GM18499 (cell line): ENCODE results near the gene ROPN1B.
"Not testable (repeated sequence)": the region's sequence is repeated elsewhere in the genome, so short reads cannot be mapped to it uniquely, and the experiment has no call there.

Experiments
- ATAC-seq: cut with Tn5 transposase; IDR thresholded peaks from one replicate; pipeline ENCODE4 v1.9.1; 2021; ENCODE audit warnings: moderate number of reproducible peaks; ENCODE audit not compliant: insufficient read depth, unreplicated experiment

ROPN1B gene

GRCh38 chr3:125957674-125958510, 11.1 kb upstream of the ROPN1B start:
- ATAC-seq: no peak

GRCh38 chr3:125958511-125959316, 10.3 kb upstream of the ROPN1B start:
- ATAC-seq: no peak

GRCh38 chr3:125959317-125960065, 9.5 kb upstream of the ROPN1B start:
- no peak for ATAC-seq

DNA sequence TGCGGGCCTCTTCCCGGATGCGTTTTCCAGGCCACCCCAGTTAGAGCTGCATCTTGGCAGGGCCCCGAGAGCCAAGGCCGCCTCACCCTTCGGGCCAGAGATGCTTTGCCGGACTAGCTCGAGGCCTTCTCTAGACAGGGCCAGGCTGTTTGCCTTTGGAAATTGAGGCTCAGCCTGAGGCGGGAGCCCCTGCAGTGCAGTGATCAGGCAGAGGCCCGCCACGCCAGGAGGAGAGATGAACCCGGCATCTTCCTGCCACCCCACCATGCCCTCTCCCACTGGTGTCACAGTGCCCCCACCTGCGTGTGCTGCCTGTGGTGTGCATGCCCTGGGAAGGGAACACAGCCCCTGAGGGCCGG, 8.9 kb upstream of the ROPN1B start:
- ATAC-seq: no peak

DNA sequence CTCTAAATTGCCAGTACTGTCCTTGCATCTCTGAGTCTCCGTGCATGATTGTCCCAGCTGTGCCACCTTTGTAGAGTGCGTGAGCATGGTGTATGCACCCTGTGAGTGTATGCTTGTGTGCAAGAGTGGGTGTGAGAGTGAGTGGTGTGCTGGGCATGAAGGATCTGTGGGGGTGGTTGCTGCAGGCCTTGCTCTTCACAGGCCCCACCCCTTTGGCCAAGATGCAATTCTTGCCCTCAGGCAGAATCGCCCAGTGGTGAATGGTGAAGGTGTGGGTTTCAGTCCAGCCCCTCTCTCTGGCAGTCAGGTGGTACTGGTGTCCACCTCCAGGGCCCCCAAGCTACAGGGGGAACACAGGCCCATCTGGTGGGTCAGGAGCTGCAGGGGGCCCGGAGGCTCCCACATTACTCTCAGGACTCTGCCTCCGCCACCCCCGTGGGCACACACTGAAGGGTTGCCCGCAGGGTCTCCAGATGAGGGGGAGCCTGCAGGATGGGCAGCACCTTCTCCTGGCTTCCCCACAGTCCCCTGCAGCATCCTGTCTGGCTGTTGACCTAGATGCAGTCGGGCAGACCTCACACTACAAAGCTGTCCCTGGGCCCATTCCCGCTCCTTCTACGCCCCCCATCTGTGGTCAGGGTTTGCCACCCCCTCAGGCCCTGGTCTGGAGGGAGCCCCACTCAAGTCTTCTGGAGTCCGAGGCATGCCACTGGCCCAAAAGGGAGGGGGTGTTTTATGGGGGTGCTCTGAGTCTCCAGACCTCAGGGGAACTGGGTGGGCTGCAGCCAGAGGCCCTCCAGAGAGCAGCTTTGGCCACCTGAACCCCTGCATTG, 8.3 kb upstream of the ROPN1B start:
- no peak for ATAC-seq

DNA sequence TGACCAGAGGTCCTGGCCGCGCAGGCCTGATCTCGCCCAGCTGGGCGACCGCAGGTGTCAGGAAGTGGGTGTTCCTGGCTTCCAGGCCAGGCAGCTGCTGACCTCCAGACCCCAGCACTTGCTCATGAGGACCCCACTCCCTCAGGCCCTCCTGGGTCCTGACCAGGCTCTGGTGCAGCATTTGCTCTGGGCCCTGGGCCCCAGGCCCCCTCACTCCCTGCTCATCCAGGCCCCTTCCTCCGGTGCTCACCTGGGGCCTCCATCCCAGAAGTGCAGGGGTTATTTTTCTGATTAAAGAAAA, 7.7 kb upstream of the ROPN1B start:
- no peak for ATAC-seq

GRCh38 chr3:125963834-125964233, 5.1 kb upstream of the ROPN1B start:
- not testable (repeated sequence) for ATAC-seq

- no peak for ATAC-seq
Measured at GRCh38 chr3:125965505-125965904, 3.5 kb upstream of the ROPN1B start.

GRCh38 chr3:125967156-125967555, 1.8 kb upstream of the ROPN1B start:
- ATAC-seq: no peak

DNA sequence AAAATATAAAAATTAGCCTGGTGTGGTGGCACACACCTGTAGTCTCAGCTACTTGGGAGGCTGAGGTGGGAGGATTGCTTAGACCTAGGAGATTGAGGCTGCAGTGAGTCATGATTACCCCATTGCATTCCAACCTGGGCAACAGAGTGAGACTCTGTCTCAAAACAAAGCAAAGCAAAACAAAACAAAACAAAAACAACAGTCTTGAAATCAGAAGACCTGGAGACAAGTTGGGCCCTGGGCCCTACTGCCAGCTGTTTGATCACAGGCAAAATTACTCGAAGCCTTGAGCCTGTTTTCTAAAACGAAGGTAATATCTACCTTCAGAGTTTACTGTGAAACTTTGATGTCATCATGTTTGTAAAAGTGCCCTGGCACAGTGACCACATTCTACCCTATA, 857 bp upstream of the ROPN1B start:
- ATAC-seq: not testable (repeated sequence)

DNA sequence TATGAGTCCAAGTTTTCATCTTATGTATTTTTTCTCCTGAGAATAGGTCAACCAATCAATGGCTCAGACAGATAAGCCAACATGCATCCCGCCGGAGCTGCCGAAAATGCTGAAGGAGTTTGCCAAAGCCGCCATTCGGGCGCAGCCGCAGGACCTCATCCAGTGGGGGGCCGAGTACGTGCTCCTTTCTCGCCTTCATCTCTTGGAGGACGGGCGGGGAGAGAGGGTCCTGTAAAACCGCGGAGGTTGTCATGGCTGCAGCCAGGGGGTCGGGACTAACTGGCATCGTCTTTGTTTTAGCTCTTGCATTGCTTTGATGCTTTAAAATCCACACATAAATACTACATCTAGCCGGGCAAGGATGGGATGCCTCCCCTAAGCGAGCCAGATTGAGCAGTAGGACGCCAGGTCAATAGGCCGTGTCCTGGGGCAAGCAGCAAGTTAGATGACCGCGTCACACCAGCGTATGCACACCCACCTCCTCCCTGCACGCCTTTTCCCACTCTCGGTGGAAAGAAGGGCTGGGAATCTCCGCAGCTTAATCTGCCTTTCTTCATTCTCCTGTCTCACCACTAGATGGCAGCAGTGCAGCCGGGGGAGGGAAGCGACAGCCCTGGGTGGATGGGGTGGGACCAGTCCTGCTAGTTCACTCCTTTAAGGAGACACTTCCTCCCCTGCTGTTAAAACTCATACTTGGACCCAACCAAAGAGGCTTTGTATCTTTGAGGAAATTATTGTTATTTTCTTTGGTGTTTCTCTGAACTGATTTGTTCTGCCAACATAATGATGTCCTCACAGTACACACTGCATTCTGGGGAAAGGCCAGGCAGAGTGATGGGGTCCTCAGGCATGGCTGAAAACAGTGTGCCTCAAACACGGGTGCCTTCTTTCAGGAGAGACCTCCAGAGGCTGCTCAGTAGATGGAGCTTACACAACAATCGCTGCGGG, 3.3 kb downstream of the ROPN1B start:
- ATAC-seq: not testable (repeated sequence)

DNA sequence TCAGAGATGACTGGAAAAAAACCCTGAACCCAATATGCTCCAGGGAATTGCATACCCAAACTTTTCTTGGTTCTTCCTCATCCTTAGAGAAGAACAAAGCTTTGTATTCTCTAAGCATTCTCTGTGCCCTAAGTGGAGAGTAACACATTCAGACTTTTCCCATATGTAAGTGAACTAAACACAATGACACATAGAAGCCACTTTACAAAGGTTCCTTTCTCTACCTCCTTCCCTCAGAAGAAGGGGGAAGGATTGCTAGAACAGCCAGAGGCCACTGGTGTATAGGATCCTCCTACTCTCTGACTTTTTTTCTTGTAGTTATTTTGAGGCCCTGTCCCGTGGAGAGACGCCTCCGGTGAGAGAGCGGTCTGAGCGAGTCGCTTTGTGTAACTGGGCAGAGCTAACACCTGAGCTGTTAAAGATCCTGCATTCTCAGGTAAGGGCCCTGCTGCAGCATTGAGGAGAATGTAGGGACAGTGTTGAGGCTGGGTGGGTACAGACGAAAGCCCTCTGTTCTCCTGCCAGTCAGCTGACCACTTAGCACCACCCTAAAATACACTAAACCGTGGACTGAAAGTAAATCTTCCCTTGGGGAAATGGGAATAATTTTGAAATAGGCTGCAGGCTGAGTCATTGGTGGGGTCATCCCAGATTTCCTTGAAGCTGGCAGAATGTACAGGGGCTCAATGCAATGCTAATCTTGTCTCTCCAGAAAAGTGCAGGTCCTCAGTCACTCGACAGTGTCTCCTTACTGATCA, 6.4 kb downstream of the ROPN1B start:
- not testable (repeated sequence) for ATAC-seq

GRCh38 chr3:125976003-125976390, 7.0 kb downstream of the ROPN1B start:
- not testable (repeated sequence) for ATAC-seq

- not testable (repeated sequence) for ATAC-seq
Measured at GRCh38 chr3:125977104-125977503, 8.1 kb downstream of the ROPN1B start.

- not testable (repeated sequence) for ATAC-seq
Measured at GRCh38 chr3:125984951-125985350, 16.0 kb downstream of the ROPN1B start.

DNA sequence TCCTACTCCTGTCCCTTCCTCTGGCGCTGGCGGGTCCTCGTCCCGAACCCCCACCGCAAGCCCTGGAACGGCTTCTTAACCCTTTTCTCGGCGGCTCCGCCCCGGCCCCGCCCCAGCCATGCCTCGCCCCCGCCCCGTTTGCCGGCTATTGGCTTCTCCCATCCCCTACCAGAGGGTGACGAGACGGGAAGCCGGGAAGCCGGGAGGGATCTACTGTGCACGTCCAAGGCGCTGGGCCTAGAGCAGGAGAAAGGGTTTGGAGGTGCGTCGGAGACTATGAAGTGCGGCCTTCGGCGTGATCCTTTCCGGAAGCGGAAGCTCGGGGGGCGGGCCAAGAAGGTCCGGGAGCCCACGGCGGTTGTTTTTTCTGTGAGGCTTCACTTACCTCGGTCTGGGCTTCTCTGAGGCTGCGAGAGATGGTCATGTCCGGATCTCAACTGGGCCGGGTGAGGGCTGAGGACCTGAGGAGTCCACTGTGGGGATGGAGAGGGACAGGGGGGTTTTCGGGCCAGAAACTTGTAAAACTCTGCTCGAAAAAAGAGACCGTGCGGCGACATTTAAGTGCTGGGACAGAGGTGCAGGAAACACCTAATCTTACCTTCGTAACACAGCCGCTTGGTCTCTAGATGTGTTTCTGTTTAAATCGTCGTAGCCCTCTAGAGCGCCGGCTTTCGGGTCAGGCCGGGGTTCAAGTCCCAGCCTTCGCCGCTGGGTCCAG, 21.4 kb downstream of the ROPN1B start:
- no peak for ATAC-seq

DNA sequence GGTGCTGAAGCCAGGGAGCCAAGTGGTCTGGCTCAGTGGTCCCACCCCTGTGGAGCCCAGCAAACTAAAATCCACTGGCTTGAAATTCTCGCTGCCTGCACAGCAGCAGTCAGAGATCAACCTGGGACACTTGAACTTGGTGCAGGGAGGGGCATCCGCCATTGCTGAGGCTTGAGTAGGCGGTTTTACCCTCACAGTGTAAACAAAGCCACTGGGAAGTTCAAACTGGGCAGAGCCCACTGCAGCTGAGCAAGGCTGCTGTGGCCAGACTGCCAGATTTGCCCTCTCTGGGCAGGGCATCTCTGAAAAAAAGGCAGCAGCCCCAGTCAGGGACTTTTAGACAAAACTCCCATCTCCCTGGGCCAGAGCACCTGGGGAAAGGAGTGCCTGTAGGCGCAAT, 27.8 kb downstream of the ROPN1B start:
- ATAC-seq: not testable (repeated sequence)

GRCh38 chr3:126002189-126002588, 33.2 kb downstream of the ROPN1B start:
- no peak for ATAC-seq
